ENCODE measurements around the gene ELOB. TPM values are rescaled to one million over a fixed set of nuclear protein-coding genes. Genes with fewer than 3 reads are reported as not detected.

Gene ELOB
- total RNA-seq, 1 donor from 2014 or later = 172 TPM

DNA sequence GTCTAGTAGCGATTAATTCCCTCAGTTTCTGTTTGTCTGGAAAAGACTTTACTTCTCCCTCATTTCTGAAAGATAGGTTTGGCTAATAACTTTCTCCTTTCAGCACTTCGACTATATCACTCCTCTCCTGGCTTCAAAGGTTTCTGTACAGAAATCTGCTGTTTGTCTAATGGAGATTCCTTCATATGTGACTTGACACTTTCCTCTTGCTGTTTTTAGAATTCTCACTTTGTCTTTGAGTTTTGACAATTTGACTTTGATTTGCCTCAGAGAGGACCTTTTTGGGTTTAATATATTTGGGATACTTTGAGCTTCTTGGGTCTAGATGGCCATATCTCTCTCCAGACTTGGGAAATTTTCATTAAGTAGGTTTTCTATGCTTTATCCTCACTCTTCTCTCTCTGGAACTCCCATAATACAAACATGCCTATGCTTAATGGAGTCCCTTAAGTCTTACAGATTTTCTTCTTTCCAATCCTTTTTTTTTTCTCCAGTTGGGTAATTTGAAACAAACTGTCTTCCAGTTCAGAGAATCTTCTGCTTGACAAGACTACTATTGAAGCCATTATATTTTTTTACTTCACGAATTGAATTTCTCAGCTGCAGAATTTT lies 32.2 kb upstream of the ELOB start:
- intact Hi-C loops (cut with micrococcal nuclease) = no loop called here
- ATAC-seq (ENCODE audit: low read depth) (no peak), DNase-seq (no peak)
- peaks cover 43% of the 10 kb centered on the region for H3K27me3 Mint-ChIP-seq
- peaks cover 7% of the 10 kb centered on the region for H3K9me3 Mint-ChIP-seq
- ChIA-PET POLR2A (no interaction called here), CTCF (no interaction called here)
- no peaks in the 10 kb centered on the region for H3K4me1 Mint-ChIP-seq
- no peak overlapping the region for H3K27ac Mint-ChIP-seq
- TF ChIP-seq, protein P1, sequence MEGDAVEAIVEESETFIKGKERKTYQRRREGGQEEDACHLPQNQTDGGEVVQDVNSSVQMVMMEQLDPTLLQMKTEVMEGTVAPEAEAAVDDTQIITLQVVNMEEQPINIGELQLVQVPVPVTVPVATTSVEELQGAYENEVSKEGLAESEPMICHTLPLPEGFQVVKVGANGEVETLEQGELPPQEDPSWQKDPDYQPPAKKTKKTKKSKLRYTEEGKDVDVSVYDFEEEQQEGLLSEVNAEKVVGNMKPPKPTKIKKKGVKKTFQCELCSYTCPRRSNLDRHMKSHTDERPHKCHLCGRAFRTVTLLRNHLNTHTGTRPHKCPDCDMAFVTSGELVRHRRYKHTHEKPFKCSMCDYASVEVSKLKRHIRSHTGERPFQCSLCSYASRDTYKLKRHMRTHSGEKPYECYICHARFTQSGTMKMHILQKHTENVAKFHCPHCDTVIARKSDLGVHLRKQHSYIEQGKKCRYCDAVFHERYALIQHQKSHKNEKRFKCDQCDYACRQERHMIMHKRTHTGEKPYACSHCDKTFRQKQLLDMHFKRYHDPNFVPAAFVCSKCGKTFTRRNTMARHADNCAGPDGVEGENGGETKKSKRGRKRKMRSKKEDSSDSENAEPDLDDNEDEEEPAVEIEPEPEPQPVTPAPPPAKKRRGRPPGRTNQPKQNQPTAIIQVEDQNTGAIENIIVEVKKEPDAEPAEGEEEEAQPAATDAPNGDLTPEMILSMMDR (IDR thresholded peaks at IDR 0.05) = no peak
- H3K4me3 Mint-ChIP-seq = no peak overlapping the region
- H3K36me3 Mint-ChIP-seq (ENCODE audit: low read depth) = no peaks in the 10 kb centered on the region

DNA sequence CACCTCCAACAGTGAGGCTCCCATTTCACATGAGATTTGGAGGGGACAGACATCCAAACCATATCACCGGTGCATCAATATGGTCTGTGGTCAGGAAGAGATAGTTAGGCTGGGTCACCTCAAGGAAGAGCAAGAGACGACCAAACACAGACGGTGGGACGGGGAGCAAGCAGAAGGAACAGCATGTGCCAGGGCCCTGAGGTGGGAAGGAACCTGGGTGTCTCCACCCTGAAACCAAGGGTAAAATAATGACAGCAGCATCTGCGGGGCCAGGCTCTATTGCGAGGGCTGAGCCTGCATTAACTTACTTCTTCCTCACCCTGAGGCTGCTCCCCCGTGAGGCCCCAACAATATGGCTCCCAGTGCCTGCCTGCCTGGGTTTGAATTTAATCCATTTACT lies 31.1 kb upstream of the ELOB start:
- TF ChIP-seq, protein P1 (IDR thresholded peaks at IDR 0.05) = no peak
- ChIA-PET CTCF (no interaction called here), POLR2A (no interaction called here)
- ATAC-seq (ENCODE audit: low read depth) (no peak), DNase-seq (no peak)
- H3K4me3 Mint-ChIP-seq = no peak overlapping the region
- no peaks in the 10 kb centered on the region for H3K4me1 Mint-ChIP-seq
- intact Hi-C loops (cut with micrococcal nuclease) = no loop called here
- H3K9me3 Mint-ChIP-seq = peaks cover 15% of the 10 kb centered on the region
- no peak overlapping the region for H3K27ac Mint-ChIP-seq
- no peaks in the 10 kb centered on the region for H3K36me3 Mint-ChIP-seq (ENCODE audit: low read depth)
- H3K27me3 Mint-ChIP-seq = peaks cover 47% of the 10 kb centered on the region

DNA sequence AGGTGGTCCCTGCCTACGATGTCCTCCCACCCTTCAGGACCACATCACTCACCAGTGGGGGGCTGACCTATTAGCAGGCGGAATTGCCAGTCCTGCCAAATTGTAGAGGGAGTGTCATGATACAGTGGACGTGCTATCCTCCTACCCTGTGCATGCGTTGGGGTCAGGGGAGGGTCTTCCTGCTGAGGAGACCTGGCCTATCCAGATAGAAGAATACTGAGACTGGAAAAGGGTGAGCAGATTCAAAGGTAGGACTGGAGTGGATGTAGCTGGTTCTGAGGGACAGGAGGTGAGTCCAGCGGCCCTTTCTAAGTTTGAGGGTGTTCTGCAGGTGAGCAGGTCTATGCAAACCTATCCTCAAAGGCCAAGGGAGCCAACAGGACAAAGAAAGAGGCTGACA lies 29.2 kb upstream of the ELOB start:
- POLR2A ChIA-PET = no interaction called here
- H3K4me1 Mint-ChIP-seq = no peaks in the 10 kb centered on the region
- ATAC-seq (ENCODE audit: low read depth) (no peak), DNase-seq (no peak)
- TF ChIP-seq, protein P1 (IDR thresholded peaks at IDR 0.05) = no peak
- no peak overlapping the region for H3K4me3 Mint-ChIP-seq
- H3K36me3 Mint-ChIP-seq (ENCODE audit: low read depth) = no peaks in the 10 kb centered on the region
- CTCF ChIA-PET = no interaction called here
- intact Hi-C loops (cut with micrococcal nuclease) = no loop called here
- H3K27ac Mint-ChIP-seq = no peak overlapping the region
- H3K9me3 Mint-ChIP-seq = peaks cover 16% of the 10 kb centered on the region
- H3K27me3 Mint-ChIP-seq = peaks cover 42% of the 10 kb centered on the region

DNA sequence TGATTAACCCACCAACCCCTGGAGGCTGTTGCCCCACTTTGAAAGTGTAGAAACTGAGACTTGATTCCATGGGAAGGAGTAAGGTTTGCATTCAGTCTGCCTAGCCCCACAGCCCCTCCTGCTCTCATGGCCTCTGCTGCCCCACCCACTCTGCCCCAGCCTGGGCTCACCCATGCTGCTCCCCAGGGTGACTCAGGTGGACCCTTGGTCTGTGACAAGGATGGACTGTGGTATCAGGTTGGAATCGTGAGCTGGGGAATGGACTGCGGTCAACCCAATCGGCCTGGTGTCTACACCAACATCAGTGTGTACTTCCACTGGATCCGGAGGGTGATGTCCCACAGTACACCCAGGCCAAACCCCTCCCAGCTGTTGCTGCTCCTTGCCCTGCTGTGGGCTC lies 27.6 kb upstream of the ELOB start:
- H3K27me3 Mint-ChIP-seq = peaks cover 36% of the 10 kb centered on the region
- intact Hi-C loops (cut with micrococcal nuclease) = no loop called here
- DNase-seq (no peak), ATAC-seq (ENCODE audit: low read depth) (no peak)
- H3K4me3 Mint-ChIP-seq = no peak overlapping the region
- H3K27ac Mint-ChIP-seq = no peak overlapping the region
- TF ChIP-seq, protein P1 (IDR thresholded peaks at IDR 0.05) = no peak
- H3K9me3 Mint-ChIP-seq = peaks cover 16% of the 10 kb centered on the region
- no peaks in the 10 kb centered on the region for H3K4me1 Mint-ChIP-seq
- H3K36me3 Mint-ChIP-seq (ENCODE audit: low read depth) = no peaks in the 10 kb centered on the region
- CTCF ChIA-PET = no interaction called here
- POLR2A ChIA-PET = no interaction called here

DNA sequence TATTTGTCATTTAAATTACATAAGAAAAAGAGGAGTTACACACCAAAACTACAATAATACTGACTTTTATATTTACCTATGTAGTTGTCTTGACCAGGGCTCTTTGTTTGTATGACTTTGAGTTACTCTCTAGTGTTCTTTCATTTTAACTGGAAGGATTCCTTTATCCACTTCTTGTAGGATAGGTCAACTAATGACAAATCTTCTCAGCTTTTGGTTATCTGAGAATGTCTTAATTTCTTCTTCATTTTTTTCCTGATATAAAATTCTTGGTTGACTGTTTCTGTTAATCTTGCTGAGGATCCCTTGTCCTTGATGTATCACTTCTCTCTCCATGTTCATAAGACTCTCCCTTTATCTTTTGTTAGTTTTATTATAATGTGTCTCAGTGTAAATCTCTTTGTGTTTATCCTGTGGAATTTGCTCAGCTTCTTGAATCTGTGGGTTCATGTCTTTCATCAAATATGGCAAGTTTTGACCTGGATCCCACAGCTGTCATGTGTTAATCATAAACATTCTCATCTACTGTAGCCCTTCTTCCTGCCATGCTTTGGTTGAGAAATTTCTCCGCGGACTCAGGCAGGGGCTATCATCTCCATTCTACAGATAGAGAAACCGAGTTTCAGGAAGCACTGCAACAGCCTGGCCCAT lies 26.6 kb upstream of the ELOB start:
- Mint-ChIP-seq H3K4me1 (no peaks in the 10 kb centered on the region), H3K27me3 (peaks cover 31% of the 10 kb centered on the region), H3K27ac (no peak overlapping the region), H3K9me3 (peaks cover 12% of the 10 kb centered on the region), H3K36me3 (ENCODE audit: low read depth) (no peaks in the 10 kb centered on the region), H3K4me3 (no peak overlapping the region)
- ATAC-seq (ENCODE audit: low read depth) (no peak), DNase-seq (no peak)
- ChIA-PET CTCF (no interaction called here), POLR2A (no interaction called here)
- intact Hi-C loops (cut with micrococcal nuclease) = no loop called here
- TF ChIP-seq, protein P1 (IDR thresholded peaks at IDR 0.05) = no peak
